CD4-positive, alpha-beta T cell treated with Interleukin-6 for 4 hours (primary cell): ENCODE measurements around the gene RBMS3.
"Not testable (repeated sequence)": the region's sequence is repeated elsewhere in the genome, so short reads cannot be mapped to it uniquely, and the experiment has no call there.

Experiments
- DNase-seq: peaks from one replicate; pipeline ENCODE4 v3.0.0-alpha.2; 2020; ENCODE audit warnings: mixed read lengths

The RBMS3 gene

DNA sequence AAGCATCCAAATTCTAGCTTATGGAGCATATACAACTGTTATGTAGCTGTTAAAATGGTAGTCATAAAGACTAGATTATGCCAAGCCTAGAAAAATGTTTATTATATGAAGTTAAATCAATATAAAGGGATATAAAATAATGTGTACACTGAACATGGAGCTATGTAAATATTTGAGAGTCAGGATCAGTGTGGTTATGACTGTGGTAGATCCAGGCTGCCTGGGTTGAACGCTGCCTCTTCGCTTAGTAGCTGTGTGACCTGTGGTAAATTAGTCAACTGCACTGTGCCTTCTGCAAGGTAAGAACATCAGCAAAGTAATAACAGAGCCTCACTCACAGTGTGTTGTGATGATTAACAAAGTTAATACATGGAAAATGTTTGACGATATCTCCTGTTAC, 212.2 kb downstream of the RBMS3 start:
- DNase-seq: no peak

GRCh38 chr3:29494305-29495036, 213.6 kb downstream of the RBMS3 start:
- no peak for DNase-seq

DNA sequence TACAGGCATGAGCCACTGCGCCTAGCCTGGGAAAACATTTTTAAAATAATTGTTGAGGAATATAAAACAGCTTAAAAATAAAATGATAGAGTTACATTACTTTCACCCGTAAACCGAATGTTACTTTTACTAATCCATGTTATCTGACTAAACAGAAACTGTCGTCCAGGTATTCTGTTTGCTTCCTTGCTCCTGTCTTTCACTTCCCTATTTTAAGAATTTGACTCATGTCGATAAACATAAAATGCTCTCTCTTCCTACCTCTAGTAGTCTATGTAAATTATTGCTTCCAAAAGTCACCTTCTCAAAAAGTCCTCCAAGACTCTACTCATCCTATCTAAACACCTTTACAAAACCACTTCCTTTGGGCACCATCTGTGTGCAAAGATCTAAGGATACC, 216.4 kb downstream of the RBMS3 start:
- DNase-seq: no peak

DNA sequence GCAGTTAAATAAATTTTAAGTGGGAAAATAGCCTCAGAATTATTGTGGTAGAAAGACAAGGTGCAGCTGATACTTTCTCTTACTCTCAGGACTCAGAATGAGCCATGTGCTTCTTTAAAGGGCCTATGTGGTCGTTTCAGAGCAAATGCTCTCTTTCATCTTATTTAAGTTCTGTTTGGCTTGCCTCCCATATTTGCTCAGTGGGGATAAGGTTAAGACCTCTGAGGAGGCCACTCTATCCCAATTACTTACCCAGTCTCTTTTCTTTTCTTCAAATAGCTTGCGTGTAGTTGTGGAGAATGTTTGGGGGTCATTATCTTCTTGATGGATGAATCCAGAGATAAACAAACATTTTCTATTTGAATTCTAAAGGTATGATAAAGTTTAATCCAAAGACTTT, 221.9 kb downstream of the RBMS3 start:
- no peak for DNase-seq

DNA sequence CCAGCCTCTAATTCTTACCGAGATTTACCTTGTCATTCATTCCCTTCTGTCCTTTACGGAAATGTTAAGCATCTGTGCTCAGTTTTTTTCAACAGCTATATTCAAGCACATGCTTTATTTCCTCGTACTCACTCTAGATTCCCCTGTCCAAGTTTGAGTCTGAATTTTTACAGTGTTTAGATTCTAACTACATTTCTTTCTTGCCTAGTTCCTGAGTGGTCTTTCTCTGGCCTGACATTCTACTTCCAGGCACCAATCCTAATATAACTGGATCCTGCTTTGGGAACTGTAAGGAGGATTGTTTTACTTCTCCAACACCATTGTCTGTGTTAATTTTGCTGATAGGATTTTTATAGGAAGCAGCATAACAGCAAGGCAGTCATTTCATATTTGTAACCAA, 222.4 kb downstream of the RBMS3 start:
- no peak for DNase-seq

DNA sequence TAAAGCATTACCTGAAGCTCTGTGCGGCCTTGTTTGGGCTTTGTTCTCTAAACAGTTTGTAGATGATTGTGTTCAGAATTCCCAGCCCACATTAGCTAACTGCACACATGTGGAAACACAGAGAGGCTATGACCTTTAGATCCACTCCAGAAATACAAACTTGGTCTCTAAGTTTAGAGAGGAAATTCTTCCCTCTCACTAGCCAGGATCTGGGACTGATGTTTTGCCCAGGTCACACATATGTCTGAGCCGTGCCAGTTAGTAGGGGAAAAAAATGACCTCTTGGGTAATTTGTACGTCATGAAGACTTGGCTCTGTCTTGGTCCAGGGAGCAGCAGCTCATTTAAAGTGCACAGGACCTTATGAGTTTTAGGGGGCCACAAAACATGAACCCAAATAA, 223.1 kb downstream of the RBMS3 start:
- DNase-seq: no peak

- DNase-seq: no peak
Observed at GRCh38 chr3:29506502-29506901, 225.6 kb downstream of the RBMS3 start.

GRCh38 chr3:29511701-29512100, 230.8 kb downstream of the RBMS3 start:
- no peak for DNase-seq

DNA sequence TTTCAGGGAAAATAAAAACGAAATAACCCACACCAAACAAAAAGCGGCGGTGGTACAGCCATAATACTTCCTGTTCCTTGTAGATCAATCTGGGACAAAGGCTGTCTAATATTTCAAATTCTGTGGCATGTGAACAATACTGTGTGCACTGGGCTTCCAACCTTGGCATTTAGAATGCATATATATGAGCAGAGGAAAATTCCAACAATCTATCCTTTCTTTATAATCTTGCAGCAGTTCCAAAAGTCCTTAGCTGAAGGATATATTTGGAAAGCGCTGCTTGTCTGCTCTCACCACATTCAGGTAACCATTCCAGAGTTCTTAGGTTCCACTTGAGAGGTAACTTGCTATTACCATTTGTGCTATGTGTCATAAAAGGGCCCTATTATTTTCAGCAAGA, 231.8 kb downstream of the RBMS3 start:
- no peak for DNase-seq

DNA sequence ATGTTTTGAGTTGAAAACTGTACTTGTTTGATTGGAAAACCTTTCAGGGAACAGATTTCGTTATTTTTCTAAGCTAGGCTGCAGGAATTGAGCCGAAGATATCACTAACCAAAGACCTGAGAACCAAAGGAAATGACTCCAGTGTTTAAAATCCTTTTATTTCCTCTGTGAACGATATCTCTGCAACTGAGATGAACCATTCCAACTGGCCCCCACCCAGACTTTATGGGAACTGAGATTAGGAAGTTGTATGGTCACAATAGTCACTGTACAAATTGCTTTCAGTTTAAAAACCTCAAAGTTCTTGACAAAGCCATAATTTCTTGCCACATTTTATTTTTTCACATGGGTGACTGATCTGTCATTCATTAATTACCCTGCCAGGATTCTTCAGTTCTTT, 232.4 kb downstream of the RBMS3 start:
- DNase-seq: no peak

DNA sequence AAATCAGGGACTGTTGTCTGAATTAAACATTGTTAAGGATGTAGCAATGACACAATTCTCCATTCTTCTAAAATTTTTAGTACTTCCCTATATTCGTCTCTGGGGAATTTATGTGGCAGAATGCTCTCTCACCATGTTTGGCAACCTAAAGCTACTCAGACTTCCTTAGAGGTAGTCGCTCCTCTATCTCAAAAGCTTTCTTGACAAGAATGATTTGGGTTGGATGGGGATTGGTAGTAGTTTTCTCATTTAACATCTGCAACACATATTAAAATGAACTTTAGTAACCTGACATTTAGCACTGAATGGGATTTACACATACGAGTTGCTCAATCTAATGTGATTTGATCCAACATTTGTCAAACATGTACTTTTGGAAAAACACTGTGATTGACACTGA, 233.3 kb downstream of the RBMS3 start:
- no peak for DNase-seq

DNA sequence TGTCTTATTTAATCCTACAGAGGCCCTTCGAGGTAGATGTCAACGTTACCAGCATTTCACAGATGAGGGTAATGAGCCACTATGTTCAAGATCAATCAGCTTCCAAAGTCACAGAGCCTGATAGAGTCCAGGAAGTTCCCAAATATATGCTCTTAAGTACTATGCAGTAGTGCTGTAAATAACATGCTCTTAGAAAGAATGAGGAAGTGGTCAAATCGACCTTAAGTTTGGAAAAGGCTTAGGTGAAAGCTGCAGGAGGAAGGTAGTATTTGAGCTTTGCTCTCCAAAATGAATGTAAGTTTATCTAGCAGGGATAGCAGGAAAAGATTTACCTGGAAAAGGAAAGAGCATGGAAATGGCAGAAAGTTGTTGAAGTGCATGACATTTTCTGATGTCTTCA, 234.0 kb downstream of the RBMS3 start:
- DNase-seq: no peak

GRCh38 chr3:29515451-29515850, 234.6 kb downstream of the RBMS3 start:
- no peak for DNase-seq

GRCh38 chr3:29516164-29516563, 235.3 kb downstream of the RBMS3 start:
- no peak for DNase-seq

DNA sequence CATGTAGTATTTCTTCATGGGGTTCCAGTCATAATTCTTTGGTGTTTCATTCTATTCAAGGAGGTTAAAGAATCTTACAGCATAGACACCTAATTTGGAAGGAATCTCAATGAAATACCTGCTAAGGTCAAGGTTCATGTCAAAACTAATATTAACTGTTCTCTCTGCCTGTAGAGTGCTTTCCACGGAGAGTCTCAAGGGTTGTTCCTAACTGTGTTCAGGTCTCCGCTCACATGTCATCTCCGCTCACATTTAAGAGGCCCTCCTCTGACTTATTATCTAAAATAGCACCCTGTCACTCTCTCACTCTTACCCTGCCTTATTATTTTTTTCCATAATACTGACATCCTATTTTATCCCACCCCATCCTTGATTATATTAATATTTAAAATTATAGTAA, 239.9 kb downstream of the RBMS3 start:
- no peak for DNase-seq

- DNase-seq: no peak
Observed at GRCh38 chr3:29521293-29521692, 240.4 kb downstream of the RBMS3 start.

GRCh38 chr3:29521751-29522150, 240.9 kb downstream of the RBMS3 start:
- DNase-seq: no peak

DNA sequence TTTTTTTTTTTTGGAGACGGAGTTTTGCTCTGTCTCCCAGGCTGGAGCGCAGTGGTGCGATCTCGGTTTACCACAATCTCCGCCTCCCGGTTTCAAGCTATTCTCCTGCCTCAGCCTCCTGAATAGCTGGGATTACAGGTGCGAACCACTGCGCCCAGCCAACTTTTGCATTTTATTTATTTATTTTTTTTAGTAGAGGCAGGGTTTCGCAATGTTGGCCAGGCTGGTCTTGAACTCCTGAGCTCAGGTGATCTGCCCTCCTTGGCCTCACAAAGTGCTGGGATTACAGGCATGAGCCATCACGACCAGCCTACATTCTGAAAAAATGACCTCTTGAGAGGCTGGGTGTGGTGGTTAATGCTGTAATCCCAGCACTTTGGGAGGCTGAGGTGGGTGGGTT, 243.6 kb downstream of the RBMS3 start:
- not testable (repeated sequence) for DNase-seq

DNA sequence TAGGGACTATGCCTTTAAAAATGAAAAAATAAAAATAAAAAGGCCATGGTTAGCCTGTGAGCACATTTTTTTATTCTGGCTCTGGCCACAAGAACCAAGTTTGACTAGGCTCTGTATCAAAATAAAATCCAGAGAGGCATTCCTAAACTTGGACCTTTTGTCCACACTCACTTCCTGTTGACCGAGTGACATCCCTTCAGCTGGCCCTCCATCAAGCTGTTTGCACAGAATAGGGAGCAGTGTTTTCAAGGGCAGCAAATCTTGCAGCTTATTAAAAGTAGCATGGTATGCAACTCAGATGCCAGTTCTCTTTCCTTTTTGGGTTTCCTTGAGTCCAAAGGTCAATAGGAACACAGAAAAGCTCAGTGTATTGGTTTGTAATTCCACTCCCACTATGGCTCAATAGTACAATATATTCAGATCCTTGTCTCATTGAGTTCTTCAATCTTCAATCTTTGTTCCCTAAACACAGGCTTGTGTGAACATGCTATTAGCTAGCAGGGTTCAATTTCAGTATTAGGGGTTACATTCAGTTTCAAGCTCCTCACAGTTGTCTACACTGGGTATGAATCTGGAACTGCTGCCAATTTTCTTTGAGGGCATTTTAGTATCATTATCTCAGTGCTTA, 244.5 kb downstream of the RBMS3 start:
- no peak for DNase-seq

- no peak for DNase-seq
Observed at GRCh38 chr3:29527246-29527645, 246.4 kb downstream of the RBMS3 start.

DNA sequence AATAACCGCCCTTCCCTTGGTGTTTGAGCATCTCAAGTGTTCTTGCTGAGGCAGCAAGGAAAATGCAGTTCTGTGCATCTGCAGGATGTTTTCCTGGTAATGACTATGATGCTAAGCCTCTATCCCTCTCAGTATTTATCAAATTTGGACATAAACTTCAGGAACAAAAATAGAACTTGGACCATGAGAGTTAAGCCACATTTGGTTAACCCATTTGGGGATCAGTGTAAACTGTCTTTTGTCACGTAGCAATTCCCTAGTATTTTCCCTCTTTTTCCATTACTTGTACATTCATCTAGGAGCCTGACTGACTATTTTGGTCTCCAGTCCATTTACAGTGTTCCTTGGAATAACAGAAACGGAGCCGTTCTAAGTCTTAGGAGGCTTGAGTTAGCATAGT, 250.8 kb downstream of the RBMS3 start:
- no peak for DNase-seq

- DNase-seq: no peak
Observed at GRCh38 chr3:29532473-29532872, 251.6 kb downstream of the RBMS3 start.

DNA sequence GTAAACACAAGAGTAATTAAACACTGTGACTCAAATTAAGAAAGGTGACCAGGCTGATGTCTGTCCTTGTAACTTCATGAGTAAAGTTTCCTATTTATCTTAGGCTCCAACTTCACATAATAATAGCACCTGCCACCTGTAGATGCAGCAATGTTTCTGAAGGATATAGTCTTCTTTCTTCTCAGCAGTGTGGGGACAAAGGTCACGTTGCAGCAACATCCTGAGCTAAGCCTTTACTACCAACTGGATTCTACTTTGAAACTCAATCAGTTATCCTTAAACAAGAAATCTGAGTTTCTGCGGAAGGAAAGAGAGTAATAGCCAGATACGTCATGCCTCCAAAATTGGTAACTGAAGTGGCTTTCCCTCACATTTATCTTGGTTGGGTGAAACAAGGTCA, 253.1 kb downstream of the RBMS3 start:
- DNase-seq: no peak

DNA sequence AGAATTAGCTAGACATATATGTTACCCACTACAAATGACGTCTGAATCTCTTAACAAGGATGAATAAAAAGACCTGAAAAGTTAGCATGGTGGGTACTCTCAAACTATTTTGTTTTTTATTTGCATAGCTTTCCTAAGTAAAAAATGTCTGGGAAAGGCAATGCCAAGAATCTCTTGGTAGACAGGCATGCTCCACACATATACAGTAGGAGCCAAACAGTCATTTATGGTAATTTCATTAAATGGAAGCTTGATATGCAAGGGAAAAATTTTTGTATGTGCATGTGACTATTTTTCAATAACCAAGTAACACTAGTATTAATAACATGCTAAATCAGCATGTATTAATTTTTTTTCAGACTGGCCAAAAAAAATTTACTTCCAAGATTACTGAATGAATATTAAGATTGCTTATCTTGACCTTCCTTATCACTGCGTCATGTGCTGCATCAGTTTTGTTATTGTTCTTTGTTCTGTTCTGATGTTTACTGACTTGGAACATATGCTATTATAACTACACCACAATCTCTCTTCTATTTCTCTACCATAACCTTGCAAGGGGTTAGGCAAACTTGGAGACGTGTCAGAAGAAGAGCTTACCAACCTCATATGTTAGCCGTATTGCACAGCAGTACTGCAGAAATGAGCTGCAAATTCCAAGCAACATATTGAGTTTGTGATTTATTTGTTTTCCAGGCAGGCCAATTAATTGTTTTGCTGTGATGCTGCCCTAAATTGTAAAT, 255.3 kb downstream of the RBMS3 start:
- no peak for DNase-seq
